Measurements from ENCODE around the gene GIT2.
"Not testable (repeated sequence)": the region's sequence is repeated elsewhere in the genome, so short reads cannot be mapped to it uniquely, and the experiment has no call there.

The GIT2 gene

GRCh38 chr12:109925185-109925840 lies 70.9 kb downstream of the GIT2 start:
- H3K4me3 ChIP-seq (ENCODE audit: low read depth, low read length), result no peak overlapping the region

- H3K4me3 ChIP-seq (ENCODE audit: low read depth, low read length), result no peak overlapping the region
These were observed 72.5 kb downstream of the GIT2 start for GRCh38 chr12:109923481-109924245.

GRCh38 chr12:109923038-109923437 lies 73.1 kb downstream of the GIT2 start:
- no peak overlapping the region for H3K4me3 ChIP-seq (ENCODE audit: low read depth, low read length)

- H3K4me3 ChIP-seq (ENCODE audit: low read depth, low read length), result no peak overlapping the region
These were observed 74.2 kb downstream of the GIT2 start for GRCh38 chr12:109921982-109922381.

- no peak overlapping the region for H3K4me3 ChIP-seq (ENCODE audit: low read depth, low read length)
These were observed 75.8 kb downstream of the GIT2 start for GRCh38 chr12:109920261-109920780.

GRCh38 chr12:109919456-109919855 lies 76.7 kb downstream of the GIT2 start:
- H3K4me3 ChIP-seq (ENCODE audit: low read depth, low read length), result no peak overlapping the region

GRCh38 chr12:109916045-109916444 lies 80.1 kb downstream of the GIT2 start:
- H3K4me3 ChIP-seq (ENCODE audit: low read depth, low read length), result no peak overlapping the region

GRCh38 chr12:109915171-109916040 lies 80.8 kb downstream of the GIT2 start:
- no peak overlapping the region for H3K4me3 ChIP-seq (ENCODE audit: low read depth, low read length)

- no peak overlapping the region for H3K4me3 ChIP-seq (ENCODE audit: low read depth, low read length)
These were observed 81.7 kb downstream of the GIT2 start for GRCh38 chr12:109914461-109914860.

- H3K4me3 ChIP-seq (ENCODE audit: low read depth, low read length), result no peak overlapping the region
These were observed 83.3 kb downstream of the GIT2 start for GRCh38 chr12:109912855-109913321.

- H3K4me3 ChIP-seq (ENCODE audit: low read depth, low read length), result no peak overlapping the region
These were observed 85.2 kb downstream of the GIT2 start for GRCh38 chr12:109910969-109911348.

- H3K4me3 ChIP-seq (ENCODE audit: low read depth, low read length), result no peak overlapping the region
These were observed 85.8 kb downstream of the GIT2 start for GRCh38 chr12:109910254-109910968.

GRCh38 chr12:109905301-109905700 lies 90.9 kb downstream of the GIT2 start:
- H3K4me3 ChIP-seq (ENCODE audit: low read depth, low read length), result no peak overlapping the region

- H3K4me3 ChIP-seq (ENCODE audit: low read depth, low read length), result no peak overlapping the region
These were observed 93.2 kb downstream of the GIT2 start for GRCh38 chr12:109902891-109903418.

GRCh38 chr12:109900752-109901580 lies 95.2 kb downstream of the GIT2 start:
- peak overlapping the region; percentile 58 for H3K4me3 ChIP-seq (ENCODE audit: low read depth, low read length)

GRCh38 chr12:109899783-109900751 lies 96.1 kb downstream of the GIT2 start, which contains the start of gene TCHP:
TCHP (plus strand) TSS chr12:109900274; CDS start chr12:109903027, 2,753 bp downstream.
- peak within 1 kb of the TSS; percentile 58 for H3K4me3 ChIP-seq (ENCODE audit: low read depth, low read length)

GRCh38 chr12:109899345-109899744 lies 96.8 kb downstream of the GIT2 start:
- H3K4me3 ChIP-seq (ENCODE audit: low read depth, low read length), result not testable (repeated sequence)

GRCh38 chr12:109897029-109897428 lies 99.1 kb downstream of the GIT2 start:
- H3K4me3 ChIP-seq (ENCODE audit: low read depth, low read length), result no peak overlapping the region

Data from iPS-11a (cell line).